ENCODE data around the gene PROK1.

The PROK1 gene

DNA sequence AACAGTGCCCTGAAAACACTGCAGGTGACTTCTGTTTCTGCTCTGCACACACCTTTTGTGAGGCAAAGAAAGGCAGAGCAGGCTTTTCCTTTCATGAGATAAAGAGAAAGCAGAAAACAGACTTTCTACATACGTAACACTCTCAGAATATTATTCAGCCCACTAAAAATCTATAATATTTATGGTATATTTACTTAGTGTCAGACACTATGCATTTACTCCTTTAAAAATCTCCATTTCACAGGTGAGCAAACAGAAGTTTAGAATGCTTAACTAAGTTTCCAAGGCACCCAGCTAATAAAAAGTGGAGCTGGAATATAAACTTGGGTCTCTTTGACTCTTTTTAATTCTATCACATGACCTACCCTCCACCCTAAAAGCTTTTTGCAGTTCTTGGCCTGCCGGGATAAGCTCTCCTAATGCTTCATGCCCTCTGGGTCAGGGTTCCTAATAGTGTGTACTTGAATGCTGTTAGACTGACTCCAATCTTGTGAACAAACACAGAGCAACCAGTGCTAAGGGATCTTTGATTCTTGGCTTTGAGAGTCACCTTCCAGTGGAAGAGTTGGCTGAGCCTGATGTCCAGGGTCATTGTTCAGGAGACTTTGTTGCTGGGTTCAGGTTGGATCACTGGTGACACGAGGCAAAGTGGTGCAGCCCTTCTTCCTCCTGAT, 27.2 kb downstream of the PROK1 start:
- H2AFZ ChIP-seq (ENCODE audit: low read depth, low read length), result no peak overlapping the region
- H3K4me3 ChIP-seq (ENCODE audit: low read depth in 1 of 2, low read length in 2 of 2), result no peak overlapping the region
- H3K9me3 ChIP-seq (ENCODE audit: insufficient read depth, low read length, severe bottlenecking), result no peaks in the 10 kb centered on the region
- no peaks in the 10 kb centered on the region for H3K4me1 ChIP-seq (ENCODE audit: insufficient read depth, low read length)
- no peak for DNase-seq
- H3K79me2 ChIP-seq (ENCODE audit: insufficient read depth, low read length), result no peaks in the 10 kb centered on the region
- H3K4me2 ChIP-seq (ENCODE audit: insufficient read depth, low read length), result no peak overlapping the region
- no peak for ATAC-seq (ENCODE audit: insufficient read depth, low read depth)
- no peak overlapping the region for H3K27ac ChIP-seq (ENCODE audit: low read length)
- H3K9ac ChIP-seq (ENCODE audit: low read depth, low read length), result no peak overlapping the region
- H3K36me3 ChIP-seq (ENCODE audit: insufficient read depth, low read length), result no peaks in the 10 kb centered on the region
- no peak for TF ChIP-seq EZH2 (IDR thresholded peaks at IDR 0.05; ENCODE audit: borderline replicate concordance, low read depth, low read length, severe bottlenecking)
- TF ChIP-seq, protein P1, sequence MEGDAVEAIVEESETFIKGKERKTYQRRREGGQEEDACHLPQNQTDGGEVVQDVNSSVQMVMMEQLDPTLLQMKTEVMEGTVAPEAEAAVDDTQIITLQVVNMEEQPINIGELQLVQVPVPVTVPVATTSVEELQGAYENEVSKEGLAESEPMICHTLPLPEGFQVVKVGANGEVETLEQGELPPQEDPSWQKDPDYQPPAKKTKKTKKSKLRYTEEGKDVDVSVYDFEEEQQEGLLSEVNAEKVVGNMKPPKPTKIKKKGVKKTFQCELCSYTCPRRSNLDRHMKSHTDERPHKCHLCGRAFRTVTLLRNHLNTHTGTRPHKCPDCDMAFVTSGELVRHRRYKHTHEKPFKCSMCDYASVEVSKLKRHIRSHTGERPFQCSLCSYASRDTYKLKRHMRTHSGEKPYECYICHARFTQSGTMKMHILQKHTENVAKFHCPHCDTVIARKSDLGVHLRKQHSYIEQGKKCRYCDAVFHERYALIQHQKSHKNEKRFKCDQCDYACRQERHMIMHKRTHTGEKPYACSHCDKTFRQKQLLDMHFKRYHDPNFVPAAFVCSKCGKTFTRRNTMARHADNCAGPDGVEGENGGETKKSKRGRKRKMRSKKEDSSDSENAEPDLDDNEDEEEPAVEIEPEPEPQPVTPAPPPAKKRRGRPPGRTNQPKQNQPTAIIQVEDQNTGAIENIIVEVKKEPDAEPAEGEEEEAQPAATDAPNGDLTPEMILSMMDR (IDR thresholded peaks at IDR 0.05; ENCODE audit: borderline replicate concordance, extremely low read depth, low read length, poor library complexity, severe bottlenecking), result no peak
- H3K27me3 ChIP-seq (ENCODE audit: insufficient read depth, low read length, poor library complexity), result peaks cover 13% of the 10 kb centered on the region
- H4K20me1 ChIP-seq (ENCODE audit: insufficient read depth, low read length), result peaks cover 3% of the 10 kb centered on the region; the same call in 1 of the 2 replicates

DNA sequence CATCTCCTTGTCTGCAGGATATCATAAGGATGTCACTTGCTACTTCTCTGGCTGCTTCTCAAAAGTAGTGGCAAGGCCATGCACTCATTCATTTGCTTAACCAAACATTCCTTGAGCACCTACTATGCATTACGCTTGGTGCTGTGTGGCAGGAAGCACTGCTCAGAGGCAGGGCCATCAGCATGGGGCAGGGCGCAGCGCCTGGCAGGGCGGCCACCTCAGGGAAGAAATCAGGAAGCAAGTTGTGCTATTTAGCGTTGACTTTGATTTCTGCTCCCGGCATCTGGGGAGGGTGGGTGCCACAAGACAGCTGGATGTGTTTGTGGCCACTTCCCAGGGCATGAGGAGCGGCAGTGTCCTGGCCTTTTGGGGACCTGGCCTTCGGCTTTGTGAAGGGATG, 27.9 kb downstream of the PROK1 start:
- DNase-seq (no peak), ATAC-seq (ENCODE audit: insufficient read depth, low read depth) (no peak)
- H3K27ac ChIP-seq (ENCODE audit: low read length), result no peak overlapping the region

DNA sequence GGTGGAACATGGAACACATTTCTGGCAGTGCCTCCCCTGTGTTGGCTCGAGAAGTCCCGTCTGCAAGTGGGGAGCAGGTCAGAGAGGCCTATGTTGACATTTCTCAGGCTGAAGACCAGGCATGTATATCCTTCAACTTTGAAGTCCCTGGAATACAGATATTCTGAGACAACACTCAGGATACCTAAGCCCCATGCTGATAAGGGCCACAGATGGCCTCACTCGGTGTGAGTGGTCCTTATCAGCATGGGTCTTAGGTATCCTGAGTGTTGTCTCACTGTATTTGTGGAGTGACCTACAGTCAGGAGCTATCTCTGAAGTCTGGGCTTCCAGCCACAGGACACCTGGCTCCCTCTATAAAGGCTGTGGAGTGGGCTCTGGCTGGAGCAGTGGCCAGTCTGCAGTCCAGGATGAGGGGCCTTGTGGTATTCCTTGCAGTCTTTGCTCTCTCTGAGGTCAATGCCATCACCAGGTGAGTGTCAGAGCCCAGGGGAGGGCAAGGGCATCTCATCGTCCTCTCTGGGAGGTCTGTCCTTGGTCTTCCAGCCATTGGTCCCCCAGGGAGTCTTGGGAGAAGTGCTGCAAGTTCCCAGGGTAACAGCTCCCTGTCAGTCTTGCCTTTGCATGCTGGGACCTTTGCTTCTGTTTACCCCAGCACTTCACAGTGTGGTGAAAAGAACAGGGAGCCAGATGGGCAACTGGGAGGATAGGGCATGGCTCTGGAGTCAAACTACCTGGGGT, 29.6 kb downstream of the PROK1 start:
- no peaks in the 10 kb centered on the region for H3K9me3 ChIP-seq (ENCODE audit: insufficient read depth, low read length, severe bottlenecking)
- no peaks in the 10 kb centered on the region for H3K36me3 ChIP-seq (ENCODE audit: insufficient read depth, low read length)
- peaks cover 3% of the 10 kb centered on the region; the same call in 1 of the 2 replicates for H4K20me1 ChIP-seq (ENCODE audit: insufficient read depth, low read length)
- H3K4me3 ChIP-seq (ENCODE audit: low read depth in 1 of 2, low read length in 2 of 2), result no peak overlapping the region
- no peak overlapping the region for H3K27ac ChIP-seq (ENCODE audit: low read length)
- H3K4me2 ChIP-seq (ENCODE audit: insufficient read depth, low read length), result no peak overlapping the region
- no peaks in the 10 kb centered on the region for H3K4me1 ChIP-seq (ENCODE audit: insufficient read depth, low read length)
- H3K9ac ChIP-seq (ENCODE audit: low read depth, low read length), result no peak overlapping the region
- TF ChIP-seq, protein P1 (IDR thresholded peaks at IDR 0.05; ENCODE audit: borderline replicate concordance, extremely low read depth, low read length, poor library complexity, severe bottlenecking), result no peak
- no peak for TF ChIP-seq EZH2 (IDR thresholded peaks at IDR 0.05; ENCODE audit: borderline replicate concordance, low read depth, low read length, severe bottlenecking)
- ATAC-seq (ENCODE audit: insufficient read depth, low read depth) (no peak), DNase-seq (no peak)
- no peaks in the 10 kb centered on the region for H3K79me2 ChIP-seq (ENCODE audit: insufficient read depth, low read length)
- no peak overlapping the region for H2AFZ ChIP-seq (ENCODE audit: low read depth, low read length)
- H3K27me3 ChIP-seq (ENCODE audit: insufficient read depth, low read length, poor library complexity), result peaks cover 11% of the 10 kb centered on the region

More for the DNA sequence above, 27.9 kb downstream of the PROK1 start:
- Histone ChIP-seq H3K4me2 (ENCODE audit: insufficient read depth, low read length) (no peak overlapping the region), H3K9ac (ENCODE audit: low read depth, low read length) (no peak overlapping the region), H3K4me3 (ENCODE audit: low read depth in 1 of 2, low read length in 2 of 2) (no peak overlapping the region), H3K9me3 (ENCODE audit: insufficient read depth, low read length, severe bottlenecking) (no peaks in the 10 kb centered on the region), H2AFZ (ENCODE audit: low read depth, low read length) (no peak overlapping the region), H4K20me1 (ENCODE audit: insufficient read depth, low read length) (peaks cover 3% of the 10 kb centered on the region; the same call in 1 of the 2 replicates), H3K36me3 (ENCODE audit: insufficient read depth, low read length) (no peaks in the 10 kb centered on the region), H3K79me2 (ENCODE audit: insufficient read depth, low read length) (no peaks in the 10 kb centered on the region), H3K4me1 (ENCODE audit: insufficient read depth, low read length) (no peaks in the 10 kb centered on the region), H3K27me3 (ENCODE audit: insufficient read depth, low read length, poor library complexity) (peaks cover 15% of the 10 kb centered on the region)
- no peak for TF ChIP-seq EZH2 (IDR thresholded peaks at IDR 0.05; ENCODE audit: borderline replicate concordance, low read depth, low read length, severe bottlenecking)
- TF ChIP-seq, protein P1 (IDR thresholded peaks at IDR 0.05; ENCODE audit: borderline replicate concordance, extremely low read depth, low read length, poor library complexity, severe bottlenecking), result no peak
